Non-pigmented ciliary epithelial cell (primary cell): Measurements from ENCODE around the gene PSD2.

ENCODE experiments used
- DNase-seq: peaks from one replicate; pipeline ENCODE4 v3.0.0-alpha.2; 2010; ENCODE audit warnings: low read depth

Gene PSD2

GRCh38 chr5:139795074-139796001 lies at the start of gene PSD2:
Gene PSD2 (plus strand): TSS chr5:139795808. CDS start chr5:139809441, 13,633 bp downstream.
- no peak for DNase-seq

- no peak for DNase-seq
Observed at GRCh38 chr5:139746691-139747582, 48.7 kb upstream of the PSD2 start.

DNA sequence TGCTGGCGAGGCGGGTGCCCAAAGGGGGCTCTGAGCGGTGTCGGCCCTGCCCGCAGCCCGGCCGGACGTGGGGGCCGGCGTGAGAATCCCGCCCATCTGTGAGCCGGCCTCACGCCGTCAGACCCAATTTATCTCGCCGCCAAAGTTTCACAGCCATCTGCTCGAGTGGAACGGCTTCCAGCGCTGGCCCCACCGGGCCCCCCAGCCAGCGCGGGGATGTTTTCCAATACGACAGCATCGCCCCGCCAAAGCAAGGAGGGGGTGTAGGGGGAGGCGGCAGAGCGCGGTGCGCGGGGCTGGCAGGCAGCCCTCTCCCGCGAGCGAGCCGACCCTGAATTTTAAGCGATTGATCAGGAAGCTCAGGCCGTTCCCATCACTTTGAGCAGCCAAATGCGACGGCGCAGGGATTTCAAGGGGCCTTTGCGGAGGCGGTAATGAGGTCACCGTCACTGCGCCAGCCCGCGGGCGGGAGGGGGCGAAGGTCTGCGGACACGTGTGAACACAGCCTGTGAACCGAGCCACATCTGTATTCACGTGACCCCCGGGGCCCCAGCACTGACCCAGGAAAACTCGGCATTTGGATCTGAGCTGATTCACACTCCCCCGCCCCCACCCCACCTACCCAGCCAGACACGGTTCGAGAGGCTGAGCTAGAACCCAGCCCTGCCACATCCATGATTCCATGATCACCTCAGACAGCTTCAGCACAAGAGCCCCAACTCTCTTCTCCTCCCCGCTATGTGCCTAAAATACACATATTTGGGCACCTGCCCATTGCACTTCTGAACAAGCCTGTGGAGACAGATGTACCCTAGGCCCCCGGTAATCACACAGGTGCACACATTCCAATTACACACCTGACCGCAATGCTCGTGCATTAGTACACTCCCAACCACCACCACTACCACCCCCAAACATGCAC lies 47.8 kb upstream of the PSD2 start:
- no peak for DNase-seq

DNA sequence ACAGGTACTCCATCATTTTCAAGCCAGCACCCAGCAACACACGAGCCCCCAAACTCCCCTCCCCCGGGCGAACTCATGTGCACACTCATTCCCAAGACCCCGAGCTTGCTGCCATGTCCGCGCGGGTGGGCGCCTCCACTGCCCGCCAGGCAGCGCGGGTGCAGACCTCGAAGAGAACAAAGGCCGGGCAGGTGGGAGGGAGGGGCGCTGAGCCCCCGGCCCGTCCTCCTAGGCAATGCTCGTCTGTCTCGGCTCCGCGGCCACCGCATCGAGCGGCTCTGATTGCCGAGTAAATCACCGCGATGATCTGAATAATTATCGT lies 47.1 kb upstream of the PSD2 start:
- no peak for DNase-seq

DNA sequence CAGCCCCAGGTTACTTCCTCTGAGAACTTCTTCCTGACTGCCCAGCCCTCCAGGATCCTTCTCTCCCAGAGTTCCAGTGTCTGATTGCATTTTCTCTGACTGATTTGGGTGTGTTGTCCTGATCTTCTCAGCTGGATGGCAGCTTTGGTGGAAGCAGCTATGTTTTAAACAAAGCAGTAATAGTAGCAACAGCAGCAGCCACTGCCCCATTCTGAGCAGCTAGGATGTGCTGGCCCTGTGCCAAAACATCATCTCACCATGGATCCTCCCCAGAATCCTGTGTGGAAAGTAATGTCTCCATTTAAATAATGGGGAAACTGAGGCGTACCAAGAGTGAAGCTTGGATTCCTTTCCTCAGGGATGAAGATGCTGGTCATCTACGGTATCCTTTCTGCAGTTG lies 46.4 kb upstream of the PSD2 start:
- no peak for DNase-seq

DNA sequence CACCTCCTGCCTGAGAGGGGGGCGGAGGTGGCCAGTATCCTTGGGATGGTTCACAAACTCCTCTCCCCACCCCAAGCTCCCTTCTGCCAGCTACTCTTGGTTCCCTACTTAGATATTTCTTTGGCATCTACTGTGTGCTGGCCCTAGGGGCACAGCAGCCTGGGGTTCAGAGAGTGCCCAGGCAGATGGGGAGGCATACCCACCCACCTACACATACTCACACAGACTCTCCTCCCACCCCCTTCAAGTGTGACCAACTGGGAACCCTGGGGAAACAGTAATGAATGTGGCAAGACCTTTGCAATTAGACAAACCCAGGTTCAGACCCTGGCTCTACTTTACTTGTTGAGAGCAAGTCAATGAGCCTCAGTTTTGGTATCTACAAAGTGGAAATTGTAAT lies 44.4 kb upstream of the PSD2 start:
- no peak for DNase-seq

- no peak for DNase-seq
Observed at GRCh38 chr5:139752506-139753473, 42.8 kb upstream of the PSD2 start.

DNA sequence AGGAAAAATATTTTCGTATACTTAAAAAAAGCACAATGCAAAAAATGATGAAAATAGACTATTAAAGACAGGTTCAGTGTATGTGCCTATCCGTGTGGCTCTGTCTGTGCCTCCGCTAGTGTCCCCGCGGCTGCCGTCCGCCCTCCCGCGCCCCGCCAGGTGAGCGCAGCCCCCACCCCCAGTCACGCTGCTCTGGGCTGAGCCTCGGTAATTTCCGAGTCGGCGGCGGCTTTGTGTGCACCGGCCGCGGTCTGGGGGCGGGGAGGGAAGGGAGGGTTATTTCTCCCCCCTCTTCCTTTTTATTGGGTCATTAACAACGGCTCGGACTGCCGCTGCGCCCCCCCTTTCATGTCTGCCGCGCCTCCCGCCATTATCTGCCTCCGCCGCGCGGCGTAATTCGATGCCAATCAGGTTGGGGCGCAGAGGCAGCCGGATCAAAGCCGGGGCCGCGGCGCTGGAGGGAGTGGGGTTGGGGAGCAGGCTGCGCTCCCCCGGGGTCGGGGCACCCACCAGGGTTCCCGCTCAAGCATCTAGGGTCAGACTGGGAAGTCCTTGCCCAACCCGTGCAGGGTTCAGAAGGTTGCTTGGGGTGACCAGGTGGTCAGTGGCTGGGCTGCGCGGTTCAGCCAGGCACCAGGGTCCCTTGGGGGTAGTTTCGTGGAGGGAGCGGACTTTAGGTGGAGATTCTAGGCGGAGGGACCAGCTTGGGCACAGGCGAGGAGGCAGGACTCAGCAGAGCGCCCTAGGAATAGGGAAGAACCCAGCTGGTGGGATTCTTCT lies 39.5 kb upstream of the PSD2 start:
- no peak for DNase-seq

DNA sequence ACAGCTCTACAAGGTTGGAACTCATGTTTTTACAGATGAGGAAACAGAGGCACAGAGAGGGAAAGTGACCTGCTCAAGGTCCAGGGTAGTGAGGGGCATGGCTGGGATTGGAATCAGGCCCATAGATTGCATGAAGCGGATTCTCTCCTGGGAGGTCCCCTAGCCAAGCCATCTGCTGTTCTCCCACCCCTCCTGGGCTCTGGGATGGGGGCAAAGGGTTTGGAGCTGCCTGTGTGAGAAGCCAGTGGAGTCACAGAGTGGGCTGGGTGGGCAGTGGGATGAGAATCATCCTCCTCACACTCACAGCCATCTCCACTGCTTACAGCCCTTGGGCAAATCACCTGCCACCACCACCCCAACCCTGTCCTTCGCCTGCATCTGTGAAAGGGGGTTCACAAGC lies 38.6 kb upstream of the PSD2 start:
- DNase-seq = no peak

GRCh38 chr5:139757727-139758509 lies 37.7 kb upstream of the PSD2 start:
- no peak for DNase-seq

GRCh38 chr5:139758510-139759075 lies 37.0 kb upstream of the PSD2 start:
- DNase-seq = no peak

DNA sequence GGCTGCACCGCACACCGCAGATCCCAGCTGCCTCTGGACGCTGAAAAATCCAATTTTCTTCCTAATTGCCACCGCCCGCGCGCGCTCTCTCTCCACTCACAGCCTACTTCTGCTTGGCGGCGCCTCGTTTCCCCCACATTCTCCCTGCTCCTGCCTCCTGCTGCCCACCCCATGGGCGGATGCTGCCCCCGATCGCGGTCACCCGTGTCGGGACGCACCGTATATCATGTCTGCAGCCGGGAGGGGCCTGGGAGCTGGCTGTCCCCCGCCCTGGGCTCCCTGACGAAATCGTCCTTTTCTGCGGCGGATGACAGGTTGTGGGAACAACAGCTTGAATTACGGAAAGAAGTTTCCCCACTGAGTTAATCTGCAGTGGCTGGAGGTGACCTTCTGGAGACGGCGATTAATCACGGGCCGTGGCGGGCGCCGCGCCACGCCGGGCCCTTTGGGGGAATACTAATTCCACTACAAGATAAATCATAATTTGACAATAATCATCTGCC lies 36.3 kb upstream of the PSD2 start:
- DNase-seq = no peak

- DNase-seq = no peak
Observed at GRCh38 chr5:139760066-139761056, 35.2 kb upstream of the PSD2 start.

GRCh38 chr5:139761057-139761450 lies 34.6 kb upstream of the PSD2 start:
- no peak for DNase-seq

DNA sequence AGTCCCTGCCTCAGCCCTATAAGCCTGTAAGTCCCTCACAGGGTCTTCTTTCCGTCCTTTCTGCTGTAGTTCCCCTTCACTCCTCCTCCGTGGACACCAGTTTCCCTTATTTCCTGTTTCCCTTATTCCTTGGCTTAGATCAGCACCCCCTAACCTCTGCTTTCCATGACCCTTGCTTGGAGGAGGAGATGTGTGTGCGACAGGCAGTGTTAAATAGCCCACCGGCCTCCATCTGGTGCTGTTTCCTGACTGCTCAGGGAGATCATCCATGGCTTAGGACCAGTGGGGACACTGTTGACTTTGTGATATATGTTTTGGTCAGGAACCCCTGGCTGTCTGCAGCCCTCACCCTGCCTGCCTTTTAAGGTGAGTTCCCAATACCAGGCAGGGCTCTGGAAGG lies 34.1 kb upstream of the PSD2 start:
- no peak for DNase-seq

GRCh38 chr5:139762615-139763170 lies 32.9 kb upstream of the PSD2 start:
- no peak for DNase-seq
